GM12878 (cell line): ENCODE data around the gene PIAS1. TPM values are rescaled to one million over a fixed set of nuclear protein-coding genes. Genes with fewer than 3 reads are reported as not detected.

Source experiments
- ATAC-seq: fragments of 200-7000 bp; cut with Tn5 transposase; 3 replicates; pipeline ENCODE4 v1.9.1; 2020; ENCODE audit warnings: mild to moderate bottlenecking, moderate library complexity
- BruUV-seq: library from RNA; stranded (reverse); fragments of 400-500 nt; replicated peaks from 2 replicates; lab custom pipeline; 2021; lab: Mats Ljungman, UMichigan
- CTCF ChIA-PET: fragments of 300-600 bp; sonication (Branson Sonifier 250); formaldehyde crosslinking; extraction: SDS; loops from one replicate; lab custom pipeline; 2021; ENCODE audit warnings: inconsistent platforms; lab: Yijun Ruan, JAX
- POLR2A ChIA-PET: fragments of 350-600 bp; formaldehyde crosslinking; extraction: SDS; loops from one replicate; lab custom pipeline; 2021; ENCODE audit warnings: inconsistent platforms; lab: Charles Lee
- RAD21 ChIA-PET: fragments of 300-600 bp; sonication (Branson Sonifier 250); formaldehyde crosslinking; loops from one replicate; lab custom pipeline; 2023; ENCODE audit warnings: antibody characterized with exemption; ENCODE audit not compliant: unreplicated experiment; lab: Charles Lee
- SMC1A ChIA-PET: fragments of 300-600 bp; sonication (Branson Sonifier 250); formaldehyde crosslinking; loops from one replicate; lab custom pipeline; 2023; ENCODE audit not compliant: unreplicated experiment, uncharacterized antibody; lab: Charles Lee
- DNase-seq: peaks from one replicate; pipeline ENCODE4 v3.0.0-alpha.2; 2011; ENCODE audit warnings: low read depth, low spot score
- FAIRE-seq: peaks from 3 replicates; lab custom pipeline; 2011; peaks lifted over from hg19 to GRCh38; lab: Jason Lieb, UNC
- H2AFZ ChIP-seq: 2 replicates; pipeline ENCODE4 v1.6.0; 2011; ENCODE audit warnings: low read depth, low read length, control low read depth; ENCODE audit not compliant: control insufficient read depth
- H3K27ac ChIP-seq: 2 replicates; pipeline ENCODE4 v1.5.1; 2011; ENCODE audit warnings: control low read depth; ENCODE audit not compliant: control insufficient read depth, insufficient read depth
- H3K27me3 ChIP-seq, 2 experiments: replicated peaks in 1 of 2; 2 replicates each; pipeline versions ENCODE4 v1.6.0 to v1.6.1; 2011; ENCODE audit warnings: low read length in 1 of 2; ENCODE audit not compliant: control insufficient read depth in 2 of 2, insufficient read depth in 2 of 2
- H3K36me3 ChIP-seq, 2 experiments: 2 replicates each; pipeline ENCODE4 v1.5.1; 2011; ENCODE audit warnings: low read length in 1 of 2; ENCODE audit not compliant: control insufficient read depth in 2 of 2, insufficient read depth in 2 of 2
- H3K4me1 ChIP-seq: 2 replicates; pipeline ENCODE4 v1.6.1; 2011; ENCODE audit warnings: mild to moderate bottlenecking, low read length, moderate library complexity, mixed read lengths; ENCODE audit not compliant: control insufficient read depth, insufficient read depth
- H3K4me2 ChIP-seq: 2 replicates; pipeline ENCODE4 v1.6.0; 2011; ENCODE audit warnings: control low read depth; ENCODE audit not compliant: control insufficient read depth, insufficient read depth
- H3K4me3 ChIP-seq: fragments of 200-600 bp; sonication (generic); 2 replicates; pipeline ENCODE4 v1.5.1; 2016
- H3K79me2 ChIP-seq: 2 replicates; pipeline ENCODE4 v1.6.0; 2011; ENCODE audit warnings: low read length; ENCODE audit not compliant: control insufficient read depth, insufficient read depth
- H3K9ac ChIP-seq: 2 replicates; pipeline ENCODE4 v1.8.0; 2011; ENCODE audit warnings: low read length, control low read depth, mixed read lengths; ENCODE audit not compliant: control insufficient read depth, insufficient read depth
- H3K9me3 ChIP-seq: replicated peaks from 3 replicates; pipeline ENCODE4 v1.5.1; 2011; ENCODE audit warnings: mild to moderate bottlenecking, low read length; ENCODE audit not compliant: control insufficient read depth, insufficient read depth
- H4K20me1 ChIP-seq: 2 replicates; pipeline ENCODE4 v1.6.0; 2011; ENCODE audit not compliant: control insufficient read depth, insufficient read depth
- HCFC1 ChIP-seq: fragments of 150-350 bp; IDR thresholded peaks from 2 replicates; pipeline ENCODE4 v1.6.1; 2014; ENCODE audit warnings: low read length
- POLR2A ChIP-seq: IDR thresholded peaks from 2 replicates; pipeline ENCODE4 v1.6.1; 2011; ENCODE audit warnings: low read depth, mild to moderate bottlenecking, low read length
- POLR2AphosphoS5 ChIP-seq: IDR thresholded peaks from 2 replicates; pipeline ENCODE4 v1.6.1; 2011; ENCODE audit warnings: mild to moderate bottlenecking, low read length, inconsistent platforms
- POU2F2 ChIP-seq: IDR thresholded peaks from 3 replicates; pipeline ENCODE4 v1.6.1; 2011; ENCODE audit warnings: low read depth, mild to moderate bottlenecking, low read length, borderline replicate concordance
- WGBS: methylation state at CpG from one replicate; pipeline ENCODE4 v1.1.6; 2016; ENCODE audit warnings: low lambda C conversion rate; ENCODE audit not compliant: insufficient replicate concordance, insufficient coverage; ENCODE audit errors: missing lambda C conversion rate; 5-methylcytosine and 5-hydroxymethylcytosine counted together
- in situ Hi-C: fragments of 300-500 bp; cut with MboI; formaldehyde crosslinking; loops from 9 replicates; pipeline ENCODE4 v1.14.3; 2018; ENCODE audit warnings: mixed read lengths
- intact Hi-C: fragments of 100-400 bp; cut with micrococcal nuclease; formaldehyde crosslinking; loops from one replicate; pipeline ENCODE4 v1.14.2; 2022; ENCODE audit not compliant: unreplicated experiment
- polyA plus RNA-seq, 11 experiments: library from polyadenylated mRNA; depleted of rRNA in 4 of 11; unstranded in 6 of 11; stranded (reverse) in 5 of 11; fragments of >200 nt; fragmentation: Nextera tagmentation in 4 of 11; fragmentation: Illumina TruSeq in 1 of 11; extraction: Ambion mirVana in 4 of 11; extraction: Trizol in 1 of 11; gene quantifications; 1 replicate in 1 of 11; 2 replicates in 10 of 11; pipeline versions ENCODE4 v1.2.1 to v1.2.3, GENCODE V29; 2011 to 2016; ENCODE audit warnings: inconsistent platforms in 2 of 11, missing spikeins in 2 of 11, low read depth in 1 of 11
- total RNA-seq, 4 experiments: library from RNA; depleted of rRNA in 3 of 4; stranded (reverse); fragments of >200 nt in 3 of 4; fragmentation: Illumina TruSeq in 1 of 4; extraction: Trizol in 1 of 4; gene quantifications; 2 replicates each; pipeline versions ENCODE4 v1.2.1 to v1.2.3, GENCODE V29; 2013 to 2021

PIAS1 gene
- total and polyA plus RNA-seq, 10 of the 15 experiments (the other 5 are each of a cell fraction or from before 2014, with no cell fraction given): 20.2 to 96.3 (median 37.0) TPM

GRCh38 chr15:68199340-68199739 is 145.2 kb downstream of the PIAS1 start:
- SMC1A ChIA-PET: interaction anchor here (0.7 to 1.1 kb wide), 2 partner anchors 8 to 44 kb away, joined by 3 to 4 read pairs; no protein-coding TSS in a partner anchor
- CTCF ChIA-PET: interaction anchor here (1.0 kb wide), 1 partner anchor 105 kb away, joined by 3 read pairs; no protein-coding TSS in a partner anchor
- no peaks in the 10 kb centered on the region for H3K4me1 ChIP-seq
- DNase-seq (no peak), FAIRE-seq (no peak), ATAC-seq (no peak; the same call in 2 of the 3 replicates)
- WGBS: 76% methylated on average over 11 of the region's 11 CpGs
- in situ Hi-C loops: no loop called here
- peaks cover 0 to 3% of the 10 kb centered on the region in 2 experiments; a peak in 3 of 4 replicates for H3K36me3 ChIP-seq
- H3K27me3 ChIP-seq: no peaks in the 10 kb centered on the region
- POLR2A ChIA-PET: interaction anchor here (0.5 kb wide), 1 partner anchor 1084 kb away, joined by 3 read pairs; no protein-coding TSS in a partner anchor
- RAD21 ChIA-PET: no interaction called here
- no peaks in the 10 kb centered on the region for H3K9me3 ChIP-seq
- no peak overlapping the region for H3K4me2 ChIP-seq
- H2AFZ ChIP-seq: no peak overlapping the region
- H3K4me3 ChIP-seq: no peak overlapping the region
- BruUV-seq: no TSS peak
- no peak overlapping the region for H3K9ac ChIP-seq
- no peaks in the 10 kb centered on the region for H3K79me2 ChIP-seq
- no peaks in the 10 kb centered on the region for H4K20me1 ChIP-seq
- TF ChIP-seq POU2F2 (no peak), POLR2AphosphoS5 (0 out of 2 replicates have a peak, but pooled peaks have one; percentile 50), POLR2A (peak; percentile 68; the same call in 1 of the 2 replicates)
- H3K27ac ChIP-seq: no peak overlapping the region
- intact Hi-C loops: no loop called here

- intact Hi-C loops: no loop called here
Observed at GRCh38 chr15:68200016-68200861, 146.1 kb downstream of the PIAS1 start.

More at GRCh38 chr15:68200016-68200861, 146.1 kb downstream of the PIAS1 start:
- Histone ChIP-seq H3K4me3 (no peak overlapping the region), H3K36me3 (no peaks in the 10 kb centered on the region; a peak in 3 of 4 replicates), H3K79me2 (no peaks in the 10 kb centered on the region), H3K27me3 (no peaks in the 10 kb centered on the region), H3K4me2 (no peak overlapping the region)
- in situ Hi-C loops: no loop called here
- TF ChIP-seq HCFC1: no peak
- TF ChIP-seq POLR2AphosphoS5: peak; percentile 63; the same call in 1 of the 2 replicates
- TF ChIP-seq POLR2A: peak; percentile 9; the same call in 1 of the 2 replicates
- TF ChIP-seq, all 136 proteins: peak for 2
- Histone ChIP-seq H4K20me1 (no peaks in the 10 kb centered on the region), H3K27ac (no peak overlapping the region), H3K9ac (no peak overlapping the region), H2AFZ (no peak overlapping the region), H3K9me3 (no peaks in the 10 kb centered on the region), H3K4me1 (no peaks in the 10 kb centered on the region)
- ChIA-PET CTCF (no interaction called here), SMC1A (no interaction called here), RAD21 (no interaction called here), POLR2A (no interaction called here)
- FAIRE-seq (no peak), ATAC-seq (peak; percentile 6; the same call in 2 of the 3 replicates), DNase-seq (no peak)
- BruUV-seq: no TSS peak
- 63% methylated on average over 16 of the region's 16 CpGs for WGBS
